ENCODE data around the gene PDCD6IP.
"Not testable (repeated sequence)": the region's sequence is repeated elsewhere in the genome, so short reads cannot be mapped to it uniquely, and the experiment has no call there.

The PDCD6IP gene, protein sequence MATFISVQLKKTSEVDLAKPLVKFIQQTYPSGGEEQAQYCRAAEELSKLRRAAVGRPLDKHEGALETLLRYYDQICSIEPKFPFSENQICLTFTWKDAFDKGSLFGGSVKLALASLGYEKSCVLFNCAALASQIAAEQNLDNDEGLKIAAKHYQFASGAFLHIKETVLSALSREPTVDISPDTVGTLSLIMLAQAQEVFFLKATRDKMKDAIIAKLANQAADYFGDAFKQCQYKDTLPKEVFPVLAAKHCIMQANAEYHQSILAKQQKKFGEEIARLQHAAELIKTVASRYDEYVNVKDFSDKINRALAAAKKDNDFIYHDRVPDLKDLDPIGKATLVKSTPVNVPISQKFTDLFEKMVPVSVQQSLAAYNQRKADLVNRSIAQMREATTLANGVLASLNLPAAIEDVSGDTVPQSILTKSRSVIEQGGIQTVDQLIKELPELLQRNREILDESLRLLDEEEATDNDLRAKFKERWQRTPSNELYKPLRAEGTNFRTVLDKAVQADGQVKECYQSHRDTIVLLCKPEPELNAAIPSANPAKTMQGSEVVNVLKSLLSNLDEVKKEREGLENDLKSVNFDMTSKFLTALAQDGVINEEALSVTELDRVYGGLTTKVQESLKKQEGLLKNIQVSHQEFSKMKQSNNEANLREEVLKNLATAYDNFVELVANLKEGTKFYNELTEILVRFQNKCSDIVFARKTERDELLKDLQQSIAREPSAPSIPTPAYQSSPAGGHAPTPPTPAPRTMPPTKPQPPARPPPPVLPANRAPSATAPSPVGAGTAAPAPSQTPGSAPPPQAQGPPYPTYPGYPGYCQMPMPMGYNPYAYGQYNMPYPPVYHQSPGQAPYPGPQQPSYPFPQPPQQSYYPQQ

GRCh38 chr3:33798418-33799201, at the start of gene PDCD6IP:
Gene PDCD6IP, plus strand, starts transcription at chr3:33798630. Its CDS starts 99 bp downstream, at chr3:33798729.
- peak; percentile 80 for DNase-seq (ENCODE audit: low read depth)

DNA sequence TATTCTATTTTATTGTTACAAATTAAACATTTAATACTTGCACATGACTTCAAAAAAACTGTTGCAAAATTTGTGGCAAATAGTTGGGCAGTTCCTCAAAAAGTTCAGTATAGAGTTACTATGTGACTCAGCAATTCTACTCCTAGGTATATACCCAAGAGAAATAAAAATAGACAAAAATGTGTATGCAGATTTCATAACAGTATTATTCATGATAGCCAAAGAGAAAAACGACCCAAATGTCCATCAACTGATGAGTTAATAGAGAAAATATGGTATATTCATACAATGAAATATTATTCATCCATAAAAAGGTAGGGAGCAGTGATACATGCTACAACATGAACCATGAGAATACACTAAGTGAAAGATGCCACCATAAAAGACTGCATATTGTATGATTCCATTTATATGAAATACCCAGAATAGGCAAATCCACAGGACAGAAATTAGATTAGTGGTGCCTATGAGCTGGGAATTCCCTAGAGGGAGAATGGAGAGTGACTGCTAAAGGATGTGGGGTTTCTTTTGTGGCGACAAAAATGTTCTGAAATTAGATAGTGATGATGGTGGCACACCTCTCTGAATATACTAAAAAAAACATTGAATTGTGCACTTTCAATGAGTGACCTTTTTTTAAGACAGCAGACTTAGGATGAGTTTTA, 48.8 kb upstream of the PDCD6IP start:
- DNase-seq (ENCODE audit: low read depth) = no peak

GRCh38 chr3:33750211-33750548, 48.2 kb upstream of the PDCD6IP start:
- DNase-seq (ENCODE audit: low read depth) = no peak

- no peak for DNase-seq (ENCODE audit: low read depth)
Measured at GRCh38 chr3:33751336-33751735, 47.1 kb upstream of the PDCD6IP start.

GRCh38 chr3:33754391-33754790, 44.0 kb upstream of the PDCD6IP start:
- DNase-seq (ENCODE audit: low read depth) = not testable (repeated sequence)

DNA sequence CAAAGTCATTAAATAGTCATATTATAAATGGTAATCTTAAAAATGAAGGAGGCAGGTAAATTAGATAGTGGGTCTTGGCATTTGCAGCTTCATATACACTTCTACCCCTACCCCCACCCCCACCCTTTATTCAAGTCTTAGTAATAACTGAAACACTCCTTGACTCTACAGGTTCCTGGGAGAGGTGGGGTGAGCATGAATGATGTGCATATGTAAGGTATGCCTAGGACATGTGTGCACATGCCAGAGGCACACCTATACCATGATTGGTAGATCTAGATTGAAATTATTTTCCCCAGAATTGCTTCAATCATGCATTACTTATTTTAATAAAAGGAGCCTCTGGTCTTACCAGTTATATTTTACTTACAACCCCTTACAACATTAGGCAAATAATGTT, 40.1 kb upstream of the PDCD6IP start:
- DNase-seq (ENCODE audit: low read depth) = no peak

DNA sequence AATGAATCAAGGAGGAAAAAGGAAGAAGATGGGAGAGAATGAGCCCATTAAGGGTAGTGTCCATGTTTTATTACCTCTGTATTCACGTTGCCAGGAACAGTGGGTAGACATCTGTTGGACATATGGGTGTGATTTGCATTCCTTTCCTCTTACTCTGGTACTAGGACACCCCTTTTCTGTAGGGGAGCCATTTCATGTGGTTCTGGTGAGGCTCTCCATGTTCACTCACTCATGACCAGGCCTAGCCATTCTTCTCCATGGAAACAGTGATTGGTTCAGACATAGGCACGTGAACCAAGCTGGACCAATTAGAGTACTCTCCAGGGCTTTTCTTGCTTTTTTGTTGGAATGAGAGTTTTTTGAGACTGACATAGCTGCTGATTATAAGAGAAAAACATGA, 39.6 kb upstream of the PDCD6IP start:
- DNase-seq (ENCODE audit: low read depth) = no peak

DNA sequence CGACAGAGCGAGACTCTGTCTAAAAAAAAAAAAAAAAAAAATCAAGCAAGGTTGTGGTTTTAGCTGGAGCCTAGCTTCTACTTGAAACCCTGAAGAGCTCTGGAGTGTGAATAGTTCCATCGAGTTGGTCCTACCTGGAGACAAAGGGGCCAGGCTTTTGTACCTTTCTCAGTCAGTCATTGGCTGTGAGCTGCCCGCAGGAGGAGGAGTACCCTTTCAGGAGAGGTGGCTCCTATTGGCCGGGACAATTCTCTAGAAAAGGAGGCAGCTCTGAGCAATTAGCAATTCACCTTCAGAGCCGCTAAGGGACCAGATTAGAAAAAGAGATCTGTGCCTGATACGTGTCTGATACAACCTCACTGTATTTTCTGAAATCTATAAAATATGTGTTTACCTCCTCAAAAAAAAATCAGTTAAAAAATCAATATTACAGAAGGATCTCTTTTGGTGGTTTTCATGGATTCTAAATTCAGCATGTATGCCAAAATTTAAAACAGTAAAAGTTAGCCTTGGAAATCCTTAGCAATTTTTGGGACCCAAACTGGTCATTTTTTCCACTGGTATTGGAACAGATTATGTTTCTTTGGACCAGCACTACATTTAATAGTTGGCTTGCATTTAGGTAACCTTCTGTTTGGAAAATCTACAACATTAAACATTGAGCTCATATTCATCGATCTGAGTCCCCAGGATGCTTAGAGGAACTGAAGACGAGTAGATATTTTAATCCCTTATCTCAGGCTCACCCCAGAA, 29.7 kb upstream of the PDCD6IP start:
- DNase-seq (ENCODE audit: low read depth) = no peak

GRCh38 chr3:33773637-33774036, 24.8 kb upstream of the PDCD6IP start:
- DNase-seq (ENCODE audit: low read depth) = no peak

GRCh38 chr3:33775363-33775762, 23.1 kb upstream of the PDCD6IP start:
- DNase-seq (ENCODE audit: low read depth) = no peak

DNA sequence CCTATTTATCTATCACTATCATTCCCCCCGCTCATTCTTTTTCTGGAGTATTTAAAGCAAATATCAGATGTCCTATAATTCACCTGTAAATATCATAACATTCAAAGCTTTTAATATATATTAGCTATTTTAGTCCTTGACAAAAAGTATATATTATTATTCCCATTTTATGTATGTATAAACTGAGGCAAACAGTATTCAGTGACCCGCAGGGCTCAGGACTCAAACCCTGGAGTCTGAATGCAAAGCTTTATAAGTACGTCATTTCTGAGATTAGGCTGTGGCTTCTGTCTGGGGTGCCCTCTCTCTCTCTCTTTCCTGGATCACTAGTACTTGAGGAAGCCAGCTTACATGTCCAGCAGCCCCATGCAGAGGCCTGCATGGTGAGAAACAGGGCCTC, 20.4 kb upstream of the PDCD6IP start:
- no peak for DNase-seq (ENCODE audit: low read depth)

DNA sequence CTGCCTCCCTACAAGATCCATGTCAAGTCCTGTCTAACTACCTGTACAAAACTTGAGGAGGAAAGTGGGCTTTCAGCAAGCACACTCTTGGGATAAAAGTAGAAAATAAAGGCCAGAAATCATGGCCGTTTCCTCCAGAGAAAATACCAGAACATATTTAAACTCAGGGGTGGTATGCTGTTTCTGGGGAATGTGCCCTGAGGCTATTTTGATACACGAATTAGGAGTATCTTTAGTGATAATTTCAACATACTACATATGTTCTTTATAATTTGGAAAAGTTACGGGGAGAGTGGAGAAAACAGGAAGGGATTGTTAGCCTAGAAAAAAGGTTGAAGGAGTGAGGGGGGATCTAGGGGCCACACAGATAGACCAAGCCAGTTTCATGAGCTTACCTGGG, 18.7 kb upstream of the PDCD6IP start:
- DNase-seq (ENCODE audit: low read depth) = no peak

GRCh38 chr3:33781413-33781812, 17.0 kb upstream of the PDCD6IP start:
- not testable (repeated sequence) for DNase-seq (ENCODE audit: low read depth)

DNA sequence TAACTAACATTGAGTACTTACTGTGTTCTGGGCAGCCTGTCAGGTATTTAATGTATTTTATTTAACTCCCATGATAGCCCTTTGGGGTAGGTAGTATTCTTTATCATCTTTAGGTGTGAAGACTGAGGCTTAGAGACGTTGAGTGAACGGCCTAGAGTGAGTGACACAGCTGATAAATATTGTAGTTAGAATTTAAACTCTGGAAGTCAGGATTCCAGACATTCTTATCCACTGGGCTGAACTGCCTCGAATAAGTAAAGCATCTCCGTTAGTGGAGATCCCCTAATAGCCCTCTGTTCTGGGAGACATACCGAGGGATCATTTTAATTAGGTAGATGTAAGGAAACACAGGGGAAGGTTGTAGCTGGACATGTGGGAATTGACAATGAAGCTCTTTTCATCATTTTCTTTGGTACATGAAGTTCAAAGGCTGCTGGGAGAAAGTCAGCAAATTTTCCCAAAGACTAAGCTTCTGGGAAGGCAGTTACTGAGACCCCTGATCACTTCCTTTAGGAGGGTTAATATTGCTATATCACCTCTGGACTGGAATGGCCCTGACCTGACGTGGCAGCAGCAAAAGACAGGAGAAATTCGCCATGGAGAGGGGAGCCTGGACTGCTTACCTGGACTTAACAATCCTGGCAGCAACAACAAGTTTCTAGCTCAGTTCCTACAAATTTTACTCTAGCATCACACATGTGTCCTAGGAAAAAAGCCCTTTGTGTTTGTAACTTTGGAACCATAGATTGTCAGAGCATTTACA, 11.7 kb upstream of the PDCD6IP start:
- no peak for DNase-seq (ENCODE audit: low read depth)

- DNase-seq (ENCODE audit: low read depth) = peak; percentile 32
Measured at GRCh38 chr3:33787328-33788009, 11.0 kb upstream of the PDCD6IP start.

- DNase-seq (ENCODE audit: low read depth) = no peak
Measured at GRCh38 chr3:33789183-33789954, 9.1 kb upstream of the PDCD6IP start.

GRCh38 chr3:33790091-33790490, 8.3 kb upstream of the PDCD6IP start:
- DNase-seq (ENCODE audit: low read depth) = no peak

- DNase-seq (ENCODE audit: low read depth) = no peak
Measured at GRCh38 chr3:33791477-33792166, 6.8 kb upstream of the PDCD6IP start.
